T-helper 1 cell treated with Interleukin-12 subunit alpha and Interleukin-12 subunit beta and Interleukin-4 antibody, amounts not matched to agents 30 μg/mL and 1 μg/mL, for 36 hours (primary cell): ENCODE results near the gene CDYL.

Experiments
- H3K27ac Mint-ChIP-seq: one replicate; pipeline ENCODE4 v1.8.0; 2021; ENCODE audit warnings: mild to moderate bottlenecking, mixed read lengths
- H3K27me3 Mint-ChIP-seq: one replicate; pipeline ENCODE4 v1.8.0; 2021; ENCODE audit warnings: low read depth, mixed read lengths
- H3K36me3 Mint-ChIP-seq: one replicate; pipeline ENCODE4 v1.8.0; 2021; ENCODE audit warnings: low read depth, mixed read lengths
- H3K4me1 Mint-ChIP-seq: one replicate; pipeline ENCODE4 v1.8.0; 2021; ENCODE audit warnings: low read depth, mixed read lengths
- H3K4me3 Mint-ChIP-seq: one replicate; pipeline ENCODE4 v1.8.0; 2021; ENCODE audit warnings: mild to moderate bottlenecking, moderate library complexity, mixed read lengths
- H3K9me3 Mint-ChIP-seq: one replicate; pipeline ENCODE4 v1.8.0; 2021; ENCODE audit warnings: mixed read lengths

The CDYL gene

DNA sequence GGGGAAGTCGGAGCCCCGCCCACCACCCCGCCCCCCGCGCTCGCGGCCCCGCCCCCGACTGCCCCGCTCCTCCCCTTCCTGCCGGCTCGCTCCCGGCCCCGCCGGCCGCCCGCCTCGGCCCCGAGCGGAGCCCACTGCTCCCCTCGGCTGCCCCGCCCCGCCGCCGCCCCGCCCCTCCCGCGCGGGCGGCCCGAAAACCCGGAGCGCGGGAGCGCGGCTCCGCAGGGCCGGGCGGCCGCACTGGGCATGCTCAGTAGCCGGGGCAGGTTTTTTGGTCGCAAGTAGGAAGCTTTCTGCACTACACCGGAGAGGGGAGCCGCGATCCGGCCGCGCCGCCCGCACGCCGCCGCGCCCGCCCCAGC lies at the start of gene CDYL:
CDYL (plus strand) TSS at position 274 of the 362 bp plus-strand sequence. CDS start 380 bp downstream, outside the sequence.
- Mint-ChIP-seq H3K4me1 (peaks cover 28% of the 10 kb centered on the region), H3K27ac (peak within 1 kb of the TSS; percentile 75)

GRCh38 chr6:4726645-4727044 lies 49.6 kb upstream of the CDYL start:
- H3K4me1 Mint-ChIP-seq, result peaks cover 6% of the 10 kb centered on the region
- no peak overlapping the region for H3K4me3 Mint-ChIP-seq
- no peak overlapping the region for H3K27ac Mint-ChIP-seq
- H3K27me3 Mint-ChIP-seq, result peaks cover 8% of the 10 kb centered on the region
- H3K36me3 Mint-ChIP-seq, result no peaks in the 10 kb centered on the region
- H3K9me3 Mint-ChIP-seq, result no peaks in the 10 kb centered on the region

More for the DNA sequence above, at the start of gene CDYL:
- Mint-ChIP-seq H3K4me3 (peak within 1 kb of the TSS; percentile 86), H3K9me3 (peaks cover 13% of the 10 kb centered on the region), H3K36me3 (peaks cover 17% of the 10 kb centered on the region), H3K27me3 (peaks cover 34% of the 10 kb centered on the region)

DNA sequence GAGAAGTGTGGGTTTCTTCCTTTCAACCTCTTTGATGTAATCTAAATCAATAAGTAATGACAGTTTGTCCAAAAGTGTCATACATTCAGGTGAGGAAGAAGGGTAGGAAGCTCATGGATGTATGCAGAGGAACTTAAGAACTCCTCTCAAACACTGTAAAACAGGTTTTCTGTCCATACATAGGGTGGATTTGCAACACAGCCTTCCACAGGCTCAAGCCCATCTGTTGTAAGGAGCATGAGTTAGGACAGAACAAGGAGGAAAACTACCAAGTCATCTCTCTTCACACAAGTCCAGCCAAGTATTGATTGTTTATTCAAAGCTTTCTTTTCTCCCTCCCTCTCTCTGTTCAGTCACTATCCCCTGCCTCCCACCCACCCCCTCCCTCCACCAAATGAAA lies 49.0 kb upstream of the CDYL start:
- H3K27ac Mint-ChIP-seq, result no peak overlapping the region
- H3K36me3 Mint-ChIP-seq, result no peaks in the 10 kb centered on the region
- H3K9me3 Mint-ChIP-seq, result no peaks in the 10 kb centered on the region
- H3K27me3 Mint-ChIP-seq, result peaks cover 8% of the 10 kb centered on the region
- peaks cover 6% of the 10 kb centered on the region for H3K4me1 Mint-ChIP-seq
- H3K4me3 Mint-ChIP-seq, result no peak overlapping the region

- no peaks in the 10 kb centered on the region for H3K9me3 Mint-ChIP-seq
Measured at GRCh38 chr6:4727671-4728435, 48.4 kb upstream of the CDYL start.

GRCh38 chr6:4728436-4728769 lies 47.8 kb upstream of the CDYL start:
- H3K4me3 Mint-ChIP-seq, result no peak overlapping the region
- H3K36me3 Mint-ChIP-seq, result no peaks in the 10 kb centered on the region
- peaks cover 6% of the 10 kb centered on the region for H3K4me1 Mint-ChIP-seq
- no peaks in the 10 kb centered on the region for H3K9me3 Mint-ChIP-seq
- H3K27me3 Mint-ChIP-seq, result peaks cover 8% of the 10 kb centered on the region
- H3K27ac Mint-ChIP-seq, result no peak overlapping the region

More at GRCh38 chr6:4727671-4728435, 48.4 kb upstream of the CDYL start:
- no peak overlapping the region for H3K27ac Mint-ChIP-seq
- H3K36me3 Mint-ChIP-seq, result no peaks in the 10 kb centered on the region
- H3K4me3 Mint-ChIP-seq, result no peak overlapping the region
- peaks cover 8% of the 10 kb centered on the region for H3K27me3 Mint-ChIP-seq
- H3K4me1 Mint-ChIP-seq, result peaks cover 6% of the 10 kb centered on the region

DNA sequence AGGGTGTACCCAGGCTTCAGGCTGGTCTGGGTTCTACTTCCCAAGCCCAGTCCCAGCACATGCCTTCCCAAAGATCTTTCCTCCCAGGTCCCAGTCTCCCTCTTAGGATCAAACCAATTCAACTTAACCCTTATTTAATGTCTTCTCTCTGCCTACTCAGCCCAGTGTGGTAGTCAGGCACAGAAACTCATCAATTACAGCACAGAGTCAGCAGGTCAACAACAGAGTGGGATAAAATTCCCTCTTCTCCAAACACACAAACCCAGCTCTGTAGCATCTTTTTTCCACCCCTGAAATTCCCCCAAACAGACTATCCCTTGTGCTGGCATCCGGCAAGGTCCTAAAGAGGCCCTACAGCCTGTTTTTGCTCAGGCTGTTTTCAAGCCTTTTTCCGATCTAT lies 47.3 kb upstream of the CDYL start:
- peaks cover 8% of the 10 kb centered on the region for H3K27me3 Mint-ChIP-seq
- peaks cover 6% of the 10 kb centered on the region for H3K4me1 Mint-ChIP-seq
- H3K9me3 Mint-ChIP-seq, result no peaks in the 10 kb centered on the region
- no peak overlapping the region for H3K4me3 Mint-ChIP-seq
- H3K27ac Mint-ChIP-seq, result no peak overlapping the region
- H3K36me3 Mint-ChIP-seq, result no peaks in the 10 kb centered on the region

- Mint-ChIP-seq H3K27me3 (peaks cover 8% of the 10 kb centered on the region), H3K9me3 (no peaks in the 10 kb centered on the region), H3K27ac (no peak overlapping the region), H3K36me3 (no peaks in the 10 kb centered on the region), H3K4me3 (no peak overlapping the region), H3K4me1 (peaks cover 6% of the 10 kb centered on the region)
Measured at GRCh38 chr6:4731996-4732395, 44.2 kb upstream of the CDYL start.

GRCh38 chr6:4732691-4733315 lies 43.4 kb upstream of the CDYL start:
- Mint-ChIP-seq H3K9me3 (no peaks in the 10 kb centered on the region), H3K4me3 (no peak overlapping the region), H3K4me1 (peaks cover 3% of the 10 kb centered on the region), H3K27me3 (peaks cover 8% of the 10 kb centered on the region), H3K27ac (no peak overlapping the region), H3K36me3 (no peaks in the 10 kb centered on the region)

DNA sequence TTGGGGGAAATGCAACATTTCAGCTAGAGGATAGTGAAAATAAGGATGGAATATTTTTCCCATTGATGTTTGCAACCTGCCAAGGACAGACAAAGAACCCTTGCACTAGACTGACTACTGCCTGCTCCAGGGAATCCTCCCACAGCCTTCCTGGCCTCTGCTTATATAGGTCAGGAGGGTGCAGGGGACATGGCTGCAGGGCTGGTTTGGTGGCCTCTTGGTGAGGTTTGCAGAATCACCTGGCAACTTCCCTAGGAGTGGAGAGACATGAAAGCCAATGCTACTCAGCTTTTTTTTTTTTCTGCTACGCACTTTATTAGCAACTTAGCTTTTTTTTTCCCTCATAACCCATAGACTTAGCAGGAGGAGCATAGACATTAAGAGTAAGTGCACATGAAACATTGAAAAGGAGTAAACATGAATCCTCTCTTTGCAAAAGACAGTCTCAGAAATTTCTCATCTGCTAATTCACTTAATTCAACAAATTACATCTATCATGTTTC lies 39.8 kb upstream of the CDYL start:
- Mint-ChIP-seq H3K36me3 (no peaks in the 10 kb centered on the region), H3K27ac (no peak overlapping the region), H3K9me3 (no peaks in the 10 kb centered on the region), H3K27me3 (no peaks in the 10 kb centered on the region), H3K4me3 (no peak overlapping the region), H3K4me1 (no peaks in the 10 kb centered on the region)

- Mint-ChIP-seq H3K4me1 (no peaks in the 10 kb centered on the region), H3K36me3 (no peaks in the 10 kb centered on the region), H3K9me3 (no peaks in the 10 kb centered on the region), H3K27ac (no peak overlapping the region), H3K4me3 (no peak overlapping the region), H3K27me3 (no peaks in the 10 kb centered on the region)
Measured at GRCh38 chr6:4740032-4740431, 36.2 kb upstream of the CDYL start.

DNA sequence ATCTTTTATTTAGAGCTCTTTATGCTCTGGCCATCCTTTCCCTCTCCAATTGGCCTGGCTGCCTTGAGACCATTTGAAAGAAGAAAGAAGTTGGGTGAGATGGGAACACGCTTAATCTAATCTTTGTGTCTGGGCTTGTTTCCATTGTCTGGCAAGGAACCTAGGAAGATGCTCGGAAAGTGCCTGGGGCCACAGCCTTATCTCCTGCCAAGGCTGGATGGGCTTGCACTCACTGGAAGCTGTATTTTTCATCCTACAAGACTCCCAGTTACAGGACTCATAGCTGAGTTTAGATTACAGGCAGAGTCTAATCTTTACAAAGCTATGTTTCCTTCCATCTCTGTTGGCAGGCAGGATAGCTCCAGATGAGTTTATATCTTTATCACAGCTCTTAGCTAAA lies 33.1 kb upstream of the CDYL start:
- no peaks in the 10 kb centered on the region for H3K36me3 Mint-ChIP-seq
- no peaks in the 10 kb centered on the region for H3K9me3 Mint-ChIP-seq
- H3K4me3 Mint-ChIP-seq, result no peak overlapping the region
- H3K4me1 Mint-ChIP-seq, result no peaks in the 10 kb centered on the region
- no peaks in the 10 kb centered on the region for H3K27me3 Mint-ChIP-seq
- no peak overlapping the region for H3K27ac Mint-ChIP-seq

GRCh38 chr6:4743926-4744325 lies 32.3 kb upstream of the CDYL start:
- no peaks in the 10 kb centered on the region for H3K27me3 Mint-ChIP-seq
- H3K4me1 Mint-ChIP-seq, result no peaks in the 10 kb centered on the region

GRCh38 chr6:4747588-4747987 lies 28.6 kb upstream of the CDYL start:
- no peak overlapping the region for H3K27ac Mint-ChIP-seq
- H3K36me3 Mint-ChIP-seq, result no peaks in the 10 kb centered on the region
- peaks cover 1% of the 10 kb centered on the region for H3K27me3 Mint-ChIP-seq
- no peak overlapping the region for H3K4me3 Mint-ChIP-seq
- no peaks in the 10 kb centered on the region for H3K4me1 Mint-ChIP-seq
- no peaks in the 10 kb centered on the region for H3K9me3 Mint-ChIP-seq

More at GRCh38 chr6:4743926-4744325, 32.3 kb upstream of the CDYL start:
- no peak overlapping the region for H3K4me3 Mint-ChIP-seq
- H3K9me3 Mint-ChIP-seq, result no peaks in the 10 kb centered on the region
- no peaks in the 10 kb centered on the region for H3K36me3 Mint-ChIP-seq
- no peak overlapping the region for H3K27ac Mint-ChIP-seq

DNA sequence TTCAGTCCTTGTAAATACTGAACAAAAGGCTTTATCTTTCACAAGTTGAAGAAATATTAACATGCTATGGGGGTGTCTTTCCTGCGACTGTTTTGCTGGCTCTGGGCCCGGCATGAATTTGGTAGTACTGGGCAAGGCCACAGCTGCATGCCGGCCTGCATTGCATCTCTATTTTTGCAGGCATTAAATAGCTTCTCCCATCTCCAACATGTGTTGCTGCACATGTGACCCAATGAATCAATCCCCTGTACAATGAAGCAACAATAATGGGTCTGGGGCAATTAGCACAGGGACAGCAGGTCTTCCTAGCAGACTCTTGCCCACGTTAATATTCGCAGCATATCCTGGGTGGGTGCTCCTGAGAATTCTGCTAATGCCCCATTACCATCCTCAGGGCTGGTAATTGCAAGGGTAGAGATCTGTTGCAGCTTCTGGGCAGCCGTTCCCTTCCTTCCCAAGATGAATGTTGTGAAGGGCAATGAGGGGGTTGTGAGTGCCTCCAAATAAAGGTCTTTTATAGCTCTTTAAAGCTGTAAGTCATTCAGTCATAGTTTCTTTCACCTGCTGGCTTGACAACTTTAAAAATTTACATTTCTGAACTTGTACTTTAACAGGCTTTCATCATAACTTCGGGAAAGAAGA lies 24.3 kb upstream of the CDYL start:
- Mint-ChIP-seq H3K27ac (no peak overlapping the region), H3K4me3 (no peak overlapping the region), H3K4me1 (no peaks in the 10 kb centered on the region), H3K9me3 (no peaks in the 10 kb centered on the region), H3K36me3 (no peaks in the 10 kb centered on the region), H3K27me3 (peaks cover 11% of the 10 kb centered on the region)

DNA sequence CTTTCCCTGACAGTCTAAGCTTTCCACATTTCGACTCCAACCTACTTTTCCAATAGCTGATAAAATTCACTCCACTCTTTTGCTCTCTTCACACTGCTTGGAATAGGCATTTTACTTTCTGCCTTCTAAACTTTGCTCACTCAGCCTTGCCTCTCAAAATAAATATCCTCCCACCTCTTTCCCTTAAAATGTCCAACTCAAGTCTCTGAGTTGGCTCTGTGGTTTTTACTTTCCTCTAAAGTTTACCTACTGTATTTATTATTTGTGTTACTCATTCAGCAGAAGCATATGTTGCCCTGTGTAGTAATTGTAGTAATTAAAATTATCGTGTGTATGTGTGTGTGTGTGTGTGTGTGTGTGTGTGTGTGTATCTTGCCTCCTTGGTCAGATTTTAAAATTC lies 20.0 kb upstream of the CDYL start:
- Mint-ChIP-seq H3K27me3 (peaks cover 11% of the 10 kb centered on the region), H3K4me3 (no peak overlapping the region), H3K27ac (no peak overlapping the region), H3K9me3 (peaks cover 8% of the 10 kb centered on the region), H3K36me3 (no peaks in the 10 kb centered on the region), H3K4me1 (no peaks in the 10 kb centered on the region)
